Upper lobe of right lung (tissue), 1 donor: ENCODE data around the gene PLEKHA5. TPM values are rescaled to one million over a fixed set of nuclear protein-coding genes. Genes with fewer than 3 reads are reported as not detected.
"Not testable (repeated sequence)": the region's sequence is repeated elsewhere in the genome, so short reads cannot be mapped to it uniquely, and the experiment has no call there.

ENCODE experiments used
- ATAC-seq: fragments of 200-7000 bp; cut with Tn5 transposase; one replicate; pipeline ENCODE4 v1.9.1; 2020; ENCODE audit warnings: mild to moderate bottlenecking, moderate library complexity
- DNase-seq: peaks from one replicate; pipeline ENCODE4 v3.0.0-alpha.2; 2020
- H3K27ac ChIP-seq: fragments of 200-600 bp; one replicate; pipeline ENCODE4 v1.8.0; 2022
- H3K27me3 ChIP-seq: fragments of 200-600 bp; one replicate; pipeline ENCODE4 v1.8.0; 2022; ENCODE audit warnings: mild to moderate bottlenecking
- H3K36me3 ChIP-seq: fragments of 200-600 bp; one replicate; pipeline ENCODE4 v1.8.0; 2022
- H3K4me1 ChIP-seq: fragments of 200-600 bp; one replicate; pipeline ENCODE4 v1.8.0; 2022
- H3K4me3 ChIP-seq: fragments of 200-600 bp; one replicate; pipeline ENCODE4 v1.8.0; 2022; ENCODE audit warnings: mild to moderate bottlenecking
- H3K9me3 ChIP-seq: fragments of 200-600 bp; one replicate; pipeline ENCODE4 v1.8.0; 2022
- CTCF ChIP-seq: fragments of 200-600 bp; IDR thresholded peaks from one replicate; pipeline ENCODE4 v1.8.0; 2022; ENCODE audit warnings: antibody characterized with exemption
- intact Hi-C: fragments of 100-400 bp; cut with DNase I; formaldehyde crosslinking; loops from one replicate; pipeline ENCODE4 v1.11.0; 2022
- total RNA-seq: library from RNA; stranded (reverse); fragmentation: NEBNext Ultra II Directional; extraction: Animal tissue kit (Norgen Biotek cat#: 25700); gene quantifications from one replicate; pipeline ENCODE4 v1.2.1, GENCODE V29; 2021
- donor health status: DM: no; HTN: yes; CAD: no; lungs with severe emphysema.

The PLEKHA5 gene
- total RNA-seq, 1 donor from 2014 or later, result 30.2 TPM

DNA sequence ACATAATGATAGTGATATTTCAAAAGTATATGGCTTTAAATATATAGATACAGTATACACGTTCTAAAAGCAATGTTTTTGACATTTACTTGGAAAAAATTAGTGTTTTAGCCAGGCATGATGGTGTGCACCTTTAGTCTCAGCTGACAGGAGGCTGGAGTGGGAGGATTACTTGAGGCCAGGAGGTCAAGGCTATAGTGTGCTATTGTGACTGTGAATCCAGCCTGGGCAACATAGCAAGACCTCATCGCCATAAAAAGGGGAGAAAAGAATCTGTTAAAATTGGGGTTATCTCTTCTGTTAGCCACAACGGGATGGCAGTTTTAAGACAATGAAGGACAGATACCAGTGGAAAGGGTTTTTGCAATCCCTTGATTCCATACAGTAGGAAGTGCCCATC lies 95.2 kb downstream of the PLEKHA5 start:
- Histone ChIP-seq H3K9me3 (no peaks in the 10 kb centered on the region), H3K4me3 (no peak overlapping the region), H3K27me3 (no peaks in the 10 kb centered on the region), H3K27ac (no peak overlapping the region), H3K4me1 (peaks cover 7% of the 10 kb centered on the region), H3K36me3 (no peaks in the 10 kb centered on the region)
- no peak for DNase-seq
- no peak for TF ChIP-seq CTCF
- intact Hi-C loops, result no loop called here
- no peak for ATAC-seq

GRCh38 chr12:19227190-19227879 lies 97.8 kb downstream of the PLEKHA5 start:
- Histone ChIP-seq H3K4me1 (peaks cover 7% of the 10 kb centered on the region), H3K27ac (no peak overlapping the region), H3K4me3 (no peak overlapping the region), H3K27me3 (no peaks in the 10 kb centered on the region), H3K36me3 (no peaks in the 10 kb centered on the region), H3K9me3 (no peaks in the 10 kb centered on the region)
- no peak for DNase-seq
- TF ChIP-seq CTCF, result no peak
- ATAC-seq, result no peak
- intact Hi-C loops, result no loop called here

DNA sequence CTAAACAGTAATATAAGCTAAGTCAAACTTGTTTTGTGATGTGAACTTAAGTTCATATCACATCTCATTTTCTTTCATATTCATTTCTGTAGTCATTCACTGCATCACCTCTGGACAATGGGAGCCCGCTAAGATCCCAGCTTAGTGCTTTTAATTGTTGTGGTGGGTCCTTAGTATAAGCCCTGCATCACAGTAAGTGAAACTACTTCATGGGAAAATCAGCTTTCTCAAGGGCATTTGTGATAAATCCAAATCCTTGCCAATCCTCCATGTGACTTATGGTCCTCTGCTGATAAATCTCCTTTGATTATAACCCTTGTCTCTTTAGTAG lies 98.3 kb downstream of the PLEKHA5 start:
- no peak for ATAC-seq
- Histone ChIP-seq H3K4me1 (peaks cover 4% of the 10 kb centered on the region), H3K36me3 (no peaks in the 10 kb centered on the region), H3K27ac (no peak overlapping the region), H3K27me3 (no peaks in the 10 kb centered on the region), H3K4me3 (no peak overlapping the region), H3K9me3 (no peaks in the 10 kb centered on the region)
- no peak for DNase-seq
- intact Hi-C loops, result no loop called here
- TF ChIP-seq CTCF, result no peak

DNA sequence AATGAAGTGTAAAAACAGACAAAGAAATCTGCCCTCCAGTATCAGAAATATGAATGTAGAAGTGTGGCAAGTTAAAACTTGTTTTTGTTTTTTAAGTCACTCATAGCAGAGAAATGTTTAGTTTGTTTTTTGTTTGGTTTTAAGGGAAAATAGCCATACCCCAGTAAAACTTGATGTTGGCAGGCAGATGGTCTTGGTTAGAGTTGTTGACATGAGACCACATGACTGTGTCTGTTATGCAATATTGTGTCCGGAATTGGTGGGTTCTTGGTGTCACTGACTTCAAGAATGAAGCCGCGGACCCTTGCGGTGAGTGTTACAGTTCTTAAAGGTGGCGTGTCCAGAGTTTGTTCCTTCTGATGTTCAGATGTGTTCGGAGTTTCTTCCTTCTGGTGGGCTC lies 99.5 kb downstream of the PLEKHA5 start:
- H3K27me3 ChIP-seq, H3K4me3 ChIP-seq, DNase-seq, H3K9me3 ChIP-seq, H3K4me1 ChIP-seq, ATAC-seq, H3K27ac ChIP-seq, intact Hi-C loops, H3K36me3 ChIP-seq: not testable (repeated sequence)

GRCh38 chr12:19230299-19230866 lies 100.8 kb downstream of the PLEKHA5 start:
- TF ChIP-seq CTCF, result no peak
- H3K9me3 ChIP-seq, result no peaks in the 10 kb centered on the region
- no peaks in the 10 kb centered on the region for H3K36me3 ChIP-seq
- ATAC-seq (peak; percentile 14), DNase-seq (peak; percentile 60)
- peaks cover 12% of the 10 kb centered on the region for H3K4me1 ChIP-seq
- intact Hi-C loops, result no loop called here
- no peak overlapping the region for H3K27ac ChIP-seq
- H3K4me3 ChIP-seq, result no peak overlapping the region
- H3K27me3 ChIP-seq, result no peaks in the 10 kb centered on the region

DNA sequence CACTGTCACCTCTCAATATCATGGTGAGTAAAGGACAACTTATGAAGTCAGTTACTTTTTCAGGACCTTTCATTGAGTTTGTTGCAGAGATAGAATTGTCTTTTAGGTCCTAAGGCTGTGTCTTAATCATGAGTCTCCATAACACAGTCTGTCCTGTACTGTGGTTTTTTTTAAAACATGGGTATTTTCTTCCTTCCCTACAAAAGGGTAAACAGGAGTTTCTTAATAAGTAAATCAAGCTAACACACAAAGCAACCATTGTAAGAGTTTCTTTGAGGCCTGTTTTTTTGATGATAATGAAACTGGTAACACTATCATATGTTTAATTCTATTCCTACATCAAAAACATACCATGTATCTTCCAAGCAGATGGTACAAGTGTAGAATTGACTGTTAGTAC lies 101.4 kb downstream of the PLEKHA5 start:
- no peaks in the 10 kb centered on the region for H3K9me3 ChIP-seq
- DNase-seq, result no peak
- no peak overlapping the region for H3K4me3 ChIP-seq
- intact Hi-C loops, result no loop called here
- no peaks in the 10 kb centered on the region for H3K27me3 ChIP-seq
- peaks cover 13% of the 10 kb centered on the region for H3K4me1 ChIP-seq
- no peaks in the 10 kb centered on the region for H3K36me3 ChIP-seq
- ATAC-seq, result no peak
- H3K27ac ChIP-seq, result no peak overlapping the region
- TF ChIP-seq CTCF, result no peak
